Diencephalon (tissue), 1 donor: Measurements from ENCODE around the gene CNBP. TPM values are rescaled to one million over a fixed set of nuclear protein-coding genes. Genes with fewer than 3 reads are reported as not detected.

Experiments
- small RNA-seq: library from RNA; depleted of rRNA; stranded (forward); fragments of <200 nt; gene quantifications from one replicate; pipeline ENCODE3, GENCODE V24; 2014
- total RNA-seq: library from RNA; depleted of rRNA; stranded (reverse); fragments of >200 nt; gene quantifications from one replicate; pipeline ENCODE4 v1.2.3, GENCODE V29; 2014

CNBP gene
- total RNA-seq, result 165 TPM

DNA sequence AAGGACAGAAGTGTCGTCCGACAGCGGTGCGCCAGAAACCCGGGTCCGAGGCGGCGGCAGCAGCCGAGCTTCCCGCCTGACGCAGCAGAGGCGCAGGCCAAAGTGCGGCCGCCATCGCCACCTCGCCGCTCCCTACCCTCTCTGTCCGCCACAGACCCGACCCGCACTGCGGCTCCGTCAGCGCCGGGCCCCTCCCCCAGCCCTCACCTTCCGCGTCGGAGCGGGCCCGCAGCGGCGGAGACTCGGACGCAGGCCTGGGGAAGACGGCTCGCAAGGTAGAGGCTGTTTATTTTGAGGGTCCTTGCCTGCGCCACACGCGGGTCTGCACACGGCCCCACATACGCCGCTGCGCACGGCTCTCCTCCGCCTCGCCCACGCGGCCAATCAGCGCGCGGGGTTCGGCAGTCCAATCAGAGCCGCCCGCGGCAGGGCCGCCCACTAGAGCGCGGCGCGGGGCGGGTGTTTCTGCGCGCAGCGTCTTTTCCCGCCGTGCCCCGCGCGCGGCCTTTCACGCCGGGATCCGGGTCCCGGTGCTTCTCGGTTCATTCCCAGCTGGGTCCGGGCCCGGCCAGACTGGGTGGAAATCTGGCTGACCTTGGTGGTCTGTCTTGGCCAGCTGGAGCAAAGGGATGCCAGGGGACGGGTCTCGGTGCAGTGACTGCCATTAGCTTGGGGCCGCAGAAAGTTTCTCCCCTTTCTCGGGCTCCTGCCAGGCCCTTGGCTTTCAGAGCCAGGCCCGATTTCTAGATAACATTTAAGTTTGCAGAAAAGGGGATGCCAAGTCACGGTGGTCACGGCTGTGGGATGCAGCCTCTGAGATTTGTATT lies at the start of gene CNBP:
TSS of gene CNBP (minus strand) at position 328 of the 827 bp plus-strand sequence. CDS start 12,139 bp downstream, outside the sequence.

DNA sequence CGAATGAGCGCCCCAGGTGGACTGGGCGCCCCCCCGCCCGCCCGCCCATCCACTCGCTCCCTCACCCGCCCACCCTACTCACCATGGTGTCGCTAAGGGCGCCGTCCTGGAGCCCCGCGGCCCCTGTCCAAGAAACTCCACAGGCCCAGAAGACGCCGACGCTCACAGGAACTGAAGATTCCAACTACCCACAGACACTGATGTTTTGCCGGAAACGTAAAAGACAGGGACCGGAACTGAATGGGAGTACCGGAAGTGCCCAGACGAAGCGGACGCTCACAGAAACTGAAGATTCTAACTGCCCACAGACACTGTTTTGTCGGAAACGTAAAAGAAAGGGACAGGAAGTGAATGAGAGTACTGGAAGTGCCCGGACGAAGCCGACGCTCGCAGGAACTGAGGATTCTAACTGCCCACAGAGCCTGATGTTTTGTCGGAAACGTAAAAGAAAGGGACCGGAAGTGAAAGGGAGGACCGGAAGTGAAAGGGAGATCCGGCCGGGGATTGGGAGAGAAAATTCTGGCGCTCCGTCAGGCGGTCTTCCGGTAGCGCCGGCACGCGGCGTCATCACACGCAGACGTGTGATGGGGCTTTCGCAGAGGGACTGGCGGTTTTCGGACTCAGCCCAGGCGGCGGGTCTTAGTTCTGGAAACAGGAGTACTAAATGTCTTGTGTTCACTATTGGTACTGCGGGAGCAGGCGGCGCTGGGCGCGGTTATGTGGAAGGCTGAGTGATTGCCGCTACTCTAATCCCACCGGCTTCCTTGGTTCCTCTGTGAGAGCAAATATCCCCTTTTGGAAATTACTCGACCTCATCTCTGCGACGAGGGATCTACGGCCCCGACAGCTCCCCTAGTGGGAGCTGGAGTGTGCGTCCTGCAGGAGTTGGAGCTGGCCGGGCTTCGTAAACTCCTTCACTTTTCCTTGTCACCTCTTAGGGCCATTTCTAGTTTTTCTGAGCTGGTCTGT lies 22.5 kb downstream of the CNBP start, which contains the start of gene ISY1:
TSS of gene ISY1 (minus strand) at position 173 of the 969 bp plus-strand sequence. CDS start at position 85, 88 bp downstream.

DNA sequence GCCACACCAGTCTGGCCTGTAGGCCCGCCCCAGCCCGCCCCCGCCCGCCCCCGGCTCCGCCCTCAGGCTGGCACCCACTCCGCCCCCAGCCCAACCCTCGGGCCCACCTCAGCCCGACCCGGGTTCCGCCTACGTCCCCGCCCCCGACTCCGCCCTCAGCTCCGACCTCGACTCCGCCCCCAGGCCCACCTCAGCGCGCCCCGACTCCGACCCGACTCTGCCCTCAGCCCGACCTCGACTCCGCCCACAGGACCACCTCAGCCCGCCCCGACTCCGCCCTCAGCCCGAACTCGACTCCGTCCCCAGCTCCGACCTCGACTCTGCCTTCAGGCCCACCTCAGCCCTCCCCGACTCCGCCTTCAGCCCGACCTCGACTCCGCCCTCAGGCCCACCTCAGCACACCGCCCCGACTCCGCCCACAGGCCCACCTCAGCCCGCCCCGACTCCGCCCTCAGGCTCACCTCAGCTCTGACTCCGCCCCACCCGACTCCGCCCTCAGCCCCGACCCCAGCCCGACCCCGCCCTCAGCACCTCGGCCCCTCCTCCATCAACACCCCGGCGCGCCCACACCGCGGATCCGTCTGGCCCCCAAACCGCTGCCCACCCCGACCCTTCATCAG lies 61.8 kb downstream of the CNBP start, which contains the start of gene RAB43:
TSS of gene RAB43 (minus strand) at position 13 of the 620 bp plus-strand sequence. CDS start 315 bp downstream, outside the sequence.

Small RNAs within 50 kb of the gene (small RNA-seq; reads per million reads assigned to genes)
- gene RPS27P12, result not detected

Other genes starting within 250 kb of the CNBP start
- gene CFAP92, start 189.8 kb downstream of the CNBP start, total RNA-seq, result 6.5 TPM
- 1.6 TPM for gene EFCC1, start 182.6 kb downstream of the CNBP start, total RNA-seq
- not detected for gene GP9, start 123.1 kb downstream of the CNBP start, total RNA-seq
- gene RAB43, start 62.1 kb downstream of the CNBP start, total RNA-seq, result 3.0 TPM
- gene ISY1, start 22.8 kb downstream of the CNBP start, total RNA-seq, result 13.4 TPM
- 105 TPM for gene COPG1, start 65.7 kb upstream of the CNBP start, total RNA-seq
- gene HMCES, start 95.0 kb upstream of the CNBP start, total RNA-seq, result 20.8 TPM
- gene EFCAB12, start 244.7 kb upstream of the CNBP start, total RNA-seq, result 0.92 TPM